SK-N-MC (cell line): Measurements from ENCODE around the gene PITRM1.
A peak's percentile ranks its signal among the peaks of the same experiment; 100 is the strongest.

ENCODE experiments used
- DNase-seq: peaks from one replicate; pipeline ENCODE4 v3.0.0-alpha.2; 2011; ENCODE audit warnings: low read depth, low spot score
- H3K27ac ChIP-seq: fragments of 200-600 bp; sonication (generic); 2 replicates; pipeline ENCODE4 v1.5.1; 2016; ENCODE audit warnings: mixed run types
- H3K36me3 ChIP-seq: fragments of 200-600 bp; sonication (generic); 2 replicates; pipeline ENCODE4 v1.6.1; 2017; ENCODE audit warnings: antibody characterized with exemption, low read length, mixed read lengths; ENCODE audit not compliant: insufficient read depth
- H3K4me3 ChIP-seq: fragments of 200-600 bp; sonication (generic); 2 replicates; pipeline ENCODE4 v1.5.1; 2016
- H3K9ac ChIP-seq: fragments of 200-600 bp; sonication (generic); 2 replicates; pipeline ENCODE4 v1.8.0; 2017; ENCODE audit warnings: mixed run types, mixed read lengths; ENCODE audit not compliant: insufficient read length
- H3K9me3 ChIP-seq: fragments of 200-600 bp; sonication (generic); 2 replicates; pipeline ENCODE4 v1.6.1; 2017; ENCODE audit warnings: low read depth, mild to moderate bottlenecking, antibody characterized with exemption, low read length, moderate library complexity, mixed read lengths
- EZH2 ChIP-seq: fragments of 200-600 bp; sonication (generic); IDR thresholded peaks from one replicate; pipeline ENCODE4 v1.6.1; 2017; ENCODE audit warnings: antibody characterized with exemption
- FOXP2 ChIP-seq: optimal IDR thresholded peaks from 2 replicates; pipeline ENCODE3; 2011; ENCODE audit warnings: mild to moderate bottlenecking, moderate library complexity; ENCODE audit not compliant: insufficient read depth; ENCODE audit errors: extremely low read length, control extremely low read depth
- POLR2AphosphoS5 ChIP-seq: IDR thresholded peaks from 2 replicates; pipeline ENCODE4 v1.6.1; 2012; ENCODE audit warnings: mild to moderate bottlenecking, low read depth, low read length, borderline replicate concordance

PITRM1 gene

GRCh38 chr10:3128379-3129130, 44.0 kb downstream of the PITRM1 start:
- peaks cover 33% of the 10 kb centered on the region for H3K36me3 ChIP-seq
- TF ChIP-seq POLR2AphosphoS5 (no peak), FOXP2 (no peak), EZH2 (no peak)
- no peak overlapping the region for H3K9ac ChIP-seq
- no peak overlapping the region for H3K27ac ChIP-seq
- no peak for DNase-seq
- no peak overlapping the region for H3K4me3 ChIP-seq
- H3K9me3 ChIP-seq, result no peaks in the 10 kb centered on the region

- peaks cover 30% of the 10 kb centered on the region for H3K36me3 ChIP-seq
- no peak for DNase-seq
- no peaks in the 10 kb centered on the region for H3K9me3 ChIP-seq
- no peak overlapping the region for H3K4me3 ChIP-seq
- no peak overlapping the region for H3K27ac ChIP-seq
- TF ChIP-seq POLR2AphosphoS5, result no peak
- H3K9ac ChIP-seq, result no peak overlapping the region
Observed at GRCh38 chr10:3127921-3128320, 44.7 kb downstream of the PITRM1 start.

- H3K36me3 ChIP-seq, result peaks cover 28% of the 10 kb centered on the region; the same call in 1 of the 2 replicates
- no peak overlapping the region for H3K27ac ChIP-seq
- TF ChIP-seq EZH2 (no peak), FOXP2 (no peak), POLR2AphosphoS5 (no peak)
- peak; percentile 37 for DNase-seq
- H3K9me3 ChIP-seq, result no peaks in the 10 kb centered on the region
- H3K4me3 ChIP-seq, result peak overlapping the region; percentile 22; the same call in 1 of the 2 replicates
- no peak overlapping the region for H3K9ac ChIP-seq
Observed at GRCh38 chr10:3126741-3127346, 45.7 kb downstream of the PITRM1 start.

GRCh38 chr10:3126249-3126648, 46.3 kb downstream of the PITRM1 start:
- Histone ChIP-seq H3K4me3 (peak overlapping the region; percentile 22; the same call in 1 of the 2 replicates), H3K9ac (no peak overlapping the region), H3K27ac (peak overlapping the region; percentile 50; the same call in 1 of the 2 replicates), H3K36me3 (peaks cover 25% of the 10 kb centered on the region; the same call in 1 of the 2 replicates), H3K9me3 (no peaks in the 10 kb centered on the region)
- DNase-seq, result no peak
- no peak for TF ChIP-seq FOXP2
- no peak for TF ChIP-seq POLR2AphosphoS5
- TF ChIP-seq EZH2, result no peak

GRCh38 chr10:3125527-3126170, 46.9 kb downstream of the PITRM1 start:
- H3K9ac ChIP-seq, result no peak overlapping the region

GRCh38 chr10:3124412-3125175, 48.0 kb downstream of the PITRM1 start:
- Histone ChIP-seq H3K36me3 (peaks cover 23% of the 10 kb centered on the region; the same call in 1 of the 2 replicates), H3K4me3 (no peak overlapping the region), H3K9ac (no peak overlapping the region), H3K9me3 (no peaks in the 10 kb centered on the region), H3K27ac (no peak overlapping the region)
- DNase-seq, result no peak
- TF ChIP-seq POLR2AphosphoS5 (no peak), FOXP2 (no peak), EZH2 (no peak)

More at GRCh38 chr10:3125527-3126170, 46.9 kb downstream of the PITRM1 start:
- H3K4me3 ChIP-seq, result no peak overlapping the region
- TF ChIP-seq POLR2AphosphoS5, result no peak
- no peak for TF ChIP-seq EZH2
- no peak for TF ChIP-seq FOXP2
- peaks cover 26% of the 10 kb centered on the region; the same call in 1 of the 2 replicates for H3K36me3 ChIP-seq
- no peaks in the 10 kb centered on the region for H3K9me3 ChIP-seq
- H3K27ac ChIP-seq, result peak overlapping the region; percentile 50; the same call in 1 of the 2 replicates
- DNase-seq, result no peak

- Histone ChIP-seq H3K9me3 (no peaks in the 10 kb centered on the region), H3K36me3 (peaks cover 25% of the 10 kb centered on the region; the same call in 1 of the 2 replicates), H3K27ac (no peak overlapping the region), H3K9ac (no peak overlapping the region), H3K4me3 (no peak overlapping the region)
- no peak for TF ChIP-seq POLR2AphosphoS5
- TF ChIP-seq FOXP2, result no peak
- TF ChIP-seq EZH2, result no peak
- no peak for DNase-seq
Observed at GRCh38 chr10:3123571-3124411, 48.8 kb downstream of the PITRM1 start.
